GM19328 (cell line): Measurements from ENCODE around the gene ADGRG4.
"Not testable (repeated sequence)": the region's sequence is repeated elsewhere in the genome, so short reads cannot be mapped to it uniquely, and the experiment has no call there.

Source experiments
- ATAC-seq: cut with Tn5 transposase; IDR thresholded peaks from one replicate; pipeline ENCODE4 v1.9.1; 2021; ENCODE audit warnings: mild to moderate bottlenecking, moderate library complexity; ENCODE audit not compliant: unreplicated experiment

Gene ADGRG4

DNA sequence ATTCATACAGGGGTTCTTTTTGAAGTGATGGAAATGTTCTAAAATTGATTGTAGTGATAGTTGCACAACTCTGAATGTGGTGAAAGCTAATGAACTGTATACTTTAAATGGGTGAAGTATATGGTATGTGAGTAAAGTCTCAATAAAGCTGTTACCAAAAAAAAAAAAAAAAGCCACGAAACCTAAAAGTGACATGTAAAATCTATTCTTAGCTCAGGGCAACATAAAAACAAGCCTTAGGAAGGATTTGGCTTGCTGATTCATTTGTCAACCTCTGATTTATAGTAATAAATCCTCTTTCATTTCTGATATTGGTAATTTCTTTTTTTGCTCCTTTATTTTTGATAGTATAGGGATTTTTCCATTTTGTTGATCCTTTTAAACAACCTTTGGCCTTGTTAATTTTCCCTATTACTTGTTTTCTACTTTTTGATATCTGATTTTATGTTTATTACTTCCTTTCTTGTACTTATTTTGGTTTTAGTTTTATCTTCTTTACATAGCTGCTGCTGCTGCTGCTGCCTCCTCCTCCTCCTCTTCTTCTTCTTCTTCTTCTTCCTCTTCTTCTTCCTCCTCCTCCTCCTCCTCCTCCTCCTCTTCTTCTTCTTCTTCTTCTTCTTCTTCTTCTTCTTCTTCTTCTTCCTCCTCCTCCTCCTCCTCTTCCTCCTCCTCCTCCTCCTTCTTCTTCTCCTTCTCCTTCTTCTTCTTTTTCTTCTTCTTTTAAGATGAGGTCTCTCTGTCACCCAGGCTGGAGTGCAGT is 79.4 kb downstream of the ADGRG4 start:
- no peak for ATAC-seq

DNA sequence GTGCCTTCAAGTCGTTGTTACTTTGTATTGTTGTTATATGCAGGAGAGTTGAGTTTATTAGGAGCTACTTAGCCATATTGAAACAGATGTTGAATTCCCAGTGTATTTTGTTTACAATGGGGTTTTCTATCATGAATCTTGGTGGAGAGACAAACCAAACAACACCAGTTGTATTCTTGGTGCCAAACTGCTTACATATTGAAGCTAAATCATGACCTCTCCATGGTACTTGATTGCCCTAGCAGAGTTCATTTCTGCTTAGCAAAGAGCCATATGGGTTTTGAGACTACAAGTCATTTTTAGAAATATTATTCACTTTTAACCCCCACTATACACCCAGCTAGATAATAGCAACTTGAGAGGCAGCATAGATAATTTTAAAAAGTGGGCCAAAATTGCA is 85.4 kb downstream of the ADGRG4 start:
- no peak for ATAC-seq

DNA sequence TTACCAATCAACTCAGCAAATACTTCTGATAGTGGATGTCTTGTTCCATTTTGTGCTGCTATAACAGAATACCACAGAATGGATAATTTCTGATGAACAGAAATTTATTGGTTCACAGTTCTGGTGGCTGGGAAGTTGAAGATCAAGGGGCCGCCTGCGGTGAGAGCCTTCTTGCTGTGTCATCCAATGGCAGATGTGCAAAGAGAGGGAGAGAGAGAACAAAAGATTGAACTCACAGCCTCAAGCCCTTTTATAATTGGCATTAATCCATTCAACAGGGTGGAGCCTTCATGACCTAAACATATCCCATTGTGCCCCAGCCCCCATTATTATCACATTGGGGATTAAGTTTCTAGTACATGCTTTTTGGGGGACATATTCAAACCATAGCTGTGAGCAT is 86.1 kb downstream of the ADGRG4 start:
- no peak for ATAC-seq

DNA sequence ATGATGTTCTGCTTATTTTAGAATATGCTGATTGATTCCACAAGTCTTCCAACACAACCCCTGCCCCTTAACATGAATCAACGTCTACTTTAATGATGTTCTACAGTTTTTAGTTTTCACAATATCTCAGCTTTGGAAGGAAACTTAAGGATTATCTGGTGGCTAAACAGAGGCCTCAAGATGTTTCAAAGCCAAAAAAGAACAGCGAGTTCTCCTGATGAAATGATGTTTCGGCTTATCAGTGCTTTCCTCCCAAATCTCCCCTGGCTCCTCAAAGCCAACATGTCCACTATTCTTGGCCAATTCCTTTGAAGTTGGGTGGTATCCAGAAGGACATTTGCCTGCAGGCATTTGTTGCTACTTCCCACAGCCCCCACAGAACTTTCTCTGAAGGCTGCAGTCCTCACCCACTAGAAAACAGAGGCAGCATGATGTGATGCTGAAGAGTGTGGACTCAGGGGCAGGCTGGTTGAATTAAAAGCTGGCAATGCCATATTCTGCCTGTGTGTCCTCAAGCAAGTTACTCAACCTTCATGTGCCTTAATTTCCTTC is 87.3 kb downstream of the ADGRG4 start:
- no peak for ATAC-seq

DNA sequence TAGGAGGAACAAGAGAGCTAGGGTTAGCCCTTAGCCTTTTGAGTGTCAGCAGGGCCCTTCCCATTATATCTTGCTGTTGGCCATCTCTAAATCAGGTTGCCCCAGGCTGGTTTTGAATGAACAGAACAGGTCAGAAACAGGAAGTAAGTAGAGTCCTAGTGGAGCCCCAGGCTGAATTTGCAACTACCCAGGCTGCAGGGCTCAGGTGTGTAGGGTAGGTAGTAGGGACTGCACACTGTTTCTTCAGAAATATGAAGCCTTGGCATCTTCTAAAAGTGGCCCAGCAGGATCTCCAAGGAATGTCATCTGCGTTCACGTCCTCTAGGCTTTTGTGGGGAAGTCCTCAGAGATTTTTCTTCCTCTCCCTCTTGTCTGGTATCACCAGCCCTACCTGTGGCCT is 90.2 kb downstream of the ADGRG4 start:
- ATAC-seq, result no peak

DNA sequence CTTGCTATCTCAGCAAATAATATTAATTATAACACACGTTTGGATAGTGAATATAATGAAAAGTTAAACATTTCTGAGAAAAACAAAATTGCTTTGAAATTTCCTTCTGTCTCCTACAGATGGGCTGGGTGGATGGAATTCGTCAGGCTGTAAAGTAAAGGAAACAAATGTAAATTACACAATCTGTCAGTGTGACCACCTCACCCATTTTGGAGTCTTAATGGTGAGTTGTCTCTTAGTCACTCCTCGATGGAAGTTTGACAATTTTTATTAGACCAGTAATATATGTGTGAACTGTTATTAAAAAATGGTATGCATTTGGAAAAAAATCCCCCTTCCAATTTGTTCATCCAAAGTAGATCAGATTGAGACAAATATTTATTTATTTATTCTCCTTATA is 94.5 kb downstream of the ADGRG4 start:
- ATAC-seq, result no peak

DNA sequence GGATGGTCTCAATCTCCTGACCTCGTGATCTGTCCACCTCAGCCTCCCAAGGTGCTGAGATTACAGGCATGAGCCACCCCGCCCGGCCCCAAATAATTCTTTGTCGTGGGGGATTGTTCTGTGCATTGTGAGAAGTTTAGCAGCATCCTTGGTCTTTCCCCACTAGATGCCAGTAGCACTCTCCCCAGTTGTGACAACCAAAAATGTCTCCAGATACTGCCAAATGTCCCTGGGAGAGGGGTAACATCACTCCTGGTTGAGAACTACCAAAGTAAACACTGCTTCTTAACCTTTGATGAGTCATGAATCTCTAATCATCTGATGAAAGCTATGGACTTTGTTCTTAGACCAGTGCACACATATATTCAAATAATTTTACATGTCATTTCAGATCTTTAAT is 96.2 kb downstream of the ADGRG4 start:
- no peak for ATAC-seq

DNA sequence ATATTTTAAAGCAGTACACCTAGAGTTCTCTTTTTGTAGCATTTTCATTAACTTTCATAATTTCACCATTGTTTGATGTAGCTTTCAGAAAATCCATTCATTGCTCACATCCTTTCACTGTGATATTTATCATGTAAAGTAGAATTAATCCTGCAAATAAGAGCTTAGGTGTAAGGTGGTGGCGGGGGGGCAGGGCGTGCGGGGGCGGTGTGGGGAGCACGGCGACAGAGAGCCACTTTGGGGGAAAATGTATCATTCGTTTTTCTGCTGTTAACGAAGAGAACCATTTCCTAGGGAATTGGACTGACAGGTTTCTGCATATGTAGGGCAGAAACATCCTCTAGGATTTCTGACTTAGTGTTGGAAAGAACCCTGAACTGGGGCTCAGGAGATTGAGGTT is 104.4 kb downstream of the ADGRG4 start:
- no peak for ATAC-seq

DNA sequence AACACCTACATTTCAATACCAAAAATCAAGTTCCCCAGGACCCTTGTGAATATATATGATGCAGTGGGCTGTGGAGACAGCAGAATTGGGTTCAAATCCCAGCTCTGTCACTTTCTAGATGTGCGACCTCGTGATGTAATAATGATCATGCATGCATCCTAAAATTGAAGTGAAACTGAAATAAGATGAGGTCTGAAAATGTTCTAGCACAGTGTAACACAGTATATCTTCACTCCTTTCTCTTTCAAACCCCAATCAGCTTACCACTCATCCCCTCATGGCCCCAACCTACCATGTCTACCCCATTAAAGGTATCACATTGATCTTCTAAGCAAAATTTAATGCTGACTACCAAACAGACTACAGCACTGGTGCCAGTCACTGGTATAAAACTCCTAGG is 117.0 kb downstream of the ADGRG4 start:
- ATAC-seq, result no peak

DNA sequence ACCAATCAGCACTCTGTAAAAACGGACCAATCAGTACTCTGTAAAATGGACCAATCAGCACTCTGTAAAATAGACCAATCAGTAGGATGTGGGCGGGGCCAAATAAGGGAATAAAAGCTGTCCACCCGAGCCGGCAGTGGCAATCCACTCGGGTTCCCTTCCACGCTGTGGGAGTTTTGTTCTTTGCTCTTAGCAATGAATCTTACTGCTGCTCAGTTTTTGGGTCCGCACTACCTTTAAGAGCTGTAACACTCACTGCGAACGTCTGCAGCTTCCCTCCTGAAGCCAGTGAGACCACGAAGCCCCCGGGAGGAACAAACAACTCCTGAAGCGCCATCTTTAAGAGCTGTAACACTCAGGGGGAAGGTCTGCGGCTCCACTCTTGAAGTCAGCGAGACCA is 120.6 kb downstream of the ADGRG4 start:
- no peak for ATAC-seq

DNA sequence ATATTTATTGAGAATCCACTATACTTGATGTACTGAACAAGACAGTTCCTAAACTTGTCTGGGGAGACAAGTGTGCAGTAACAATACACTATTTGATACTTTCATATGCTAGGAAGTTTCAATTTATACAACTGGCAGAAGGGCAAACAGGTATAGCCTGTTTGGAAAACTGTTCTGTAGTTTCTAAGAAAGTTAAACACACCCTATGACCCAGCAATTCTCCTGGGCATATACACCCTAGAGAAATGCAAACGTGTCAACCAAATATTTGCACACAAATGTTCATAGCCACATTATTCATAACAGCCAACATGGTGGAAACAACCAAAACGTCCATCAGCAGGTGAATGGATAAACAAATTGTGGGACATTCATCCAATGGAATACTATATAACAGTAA is 123.0 kb downstream of the ADGRG4 start:
- ATAC-seq, result no peak

DNA sequence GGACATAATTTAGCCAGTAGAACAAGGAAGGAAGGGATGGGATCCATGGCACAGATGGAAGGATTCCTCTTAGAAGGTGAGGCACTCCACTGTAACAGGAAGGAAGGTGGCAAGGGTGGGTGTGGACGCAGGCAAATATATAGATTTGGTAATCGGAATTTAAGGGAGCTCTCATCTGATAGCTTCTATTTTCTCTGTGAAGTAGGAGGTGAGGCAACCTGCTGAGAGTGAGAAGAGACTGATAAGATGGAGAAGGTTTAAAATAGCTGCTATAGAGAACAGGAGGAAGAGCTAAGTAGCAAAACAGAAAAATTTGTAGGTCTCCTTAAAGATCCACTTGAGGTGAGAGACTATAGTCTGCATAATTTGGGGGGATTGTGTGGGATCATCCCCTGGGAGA is 125.2 kb downstream of the ADGRG4 start:
- ATAC-seq, result no peak

DNA sequence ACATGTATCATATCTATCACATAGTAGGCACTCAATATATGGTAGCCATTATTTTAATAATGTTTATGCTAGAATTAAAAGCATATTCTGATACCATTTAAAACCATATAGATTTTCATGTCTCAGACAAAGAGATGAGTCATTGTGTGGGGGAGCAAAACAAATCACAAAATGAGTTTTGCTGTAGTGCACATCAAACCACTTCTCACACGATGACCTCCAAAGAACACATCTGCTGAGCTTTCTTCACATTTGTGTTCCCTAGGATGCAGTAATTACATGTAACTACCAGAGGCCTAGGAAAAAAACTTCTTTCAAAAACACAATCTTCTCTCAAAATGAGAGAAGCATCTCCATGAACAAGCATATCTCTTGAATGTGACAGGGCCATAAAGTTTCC is 130.9 kb downstream of the ADGRG4 start:
- no peak for ATAC-seq

DNA sequence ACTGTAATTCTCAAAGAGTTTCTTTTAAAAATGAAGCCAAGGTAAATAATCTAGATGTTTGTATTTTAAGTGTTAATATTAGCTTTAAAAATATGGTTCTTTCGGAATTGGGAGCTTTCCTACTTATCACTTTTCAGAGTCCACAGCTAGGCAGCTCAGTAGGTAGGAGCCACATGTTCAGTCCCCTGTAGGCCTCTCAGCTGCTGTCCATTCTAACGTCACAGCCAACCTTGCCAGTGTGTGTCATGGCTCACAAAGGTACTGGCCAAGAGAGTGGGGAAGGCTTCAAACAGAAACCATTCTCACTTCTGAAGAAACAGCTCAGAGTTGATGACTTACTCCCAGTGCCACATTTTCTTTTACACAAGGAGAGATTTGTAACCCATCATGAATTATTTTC is 137.0 kb downstream of the ADGRG4 start:
- ATAC-seq, result no peak

DNA sequence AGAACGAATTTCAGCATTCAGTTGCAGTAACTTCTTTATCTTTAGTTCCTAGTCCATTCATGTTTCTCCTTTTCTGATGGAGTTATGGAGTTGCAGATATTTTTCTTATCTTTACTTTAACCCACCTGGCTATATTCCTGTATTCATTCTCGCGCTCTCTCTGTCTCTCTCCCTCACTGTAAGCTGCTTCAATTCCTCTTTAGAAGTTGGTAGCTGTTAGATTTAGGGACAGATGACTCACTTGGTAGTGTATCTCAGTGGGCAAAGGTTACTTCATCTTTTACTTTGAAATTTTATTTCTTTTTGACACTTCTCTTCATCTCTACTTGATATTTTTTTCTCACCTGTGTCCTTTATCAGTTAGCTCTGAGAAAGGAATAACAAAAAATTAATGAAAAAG is 137.4 kb downstream of the ADGRG4 start:
- ATAC-seq, result no peak

DNA sequence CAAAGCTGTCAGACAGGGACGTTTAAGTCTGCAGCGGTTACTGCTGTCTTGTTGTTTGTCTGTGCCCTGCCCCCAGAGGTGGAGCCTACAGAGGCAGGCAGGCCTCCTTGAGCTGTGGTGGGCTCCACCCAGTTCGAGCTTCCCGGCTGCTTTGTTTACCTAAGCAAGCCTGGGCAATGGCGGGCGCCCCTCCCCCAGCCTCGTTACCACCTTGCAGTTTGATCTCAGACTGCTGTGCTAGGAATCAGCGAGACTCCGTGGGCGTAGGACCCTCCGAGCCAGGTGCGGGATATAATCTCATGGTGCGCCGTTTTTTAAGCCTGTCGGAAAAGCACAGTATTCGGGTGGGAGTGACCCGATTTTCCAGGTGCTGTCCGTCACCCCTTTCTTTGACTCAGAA is 144.9 kb downstream of the ADGRG4 start:
- not testable (repeated sequence) for ATAC-seq

DNA sequence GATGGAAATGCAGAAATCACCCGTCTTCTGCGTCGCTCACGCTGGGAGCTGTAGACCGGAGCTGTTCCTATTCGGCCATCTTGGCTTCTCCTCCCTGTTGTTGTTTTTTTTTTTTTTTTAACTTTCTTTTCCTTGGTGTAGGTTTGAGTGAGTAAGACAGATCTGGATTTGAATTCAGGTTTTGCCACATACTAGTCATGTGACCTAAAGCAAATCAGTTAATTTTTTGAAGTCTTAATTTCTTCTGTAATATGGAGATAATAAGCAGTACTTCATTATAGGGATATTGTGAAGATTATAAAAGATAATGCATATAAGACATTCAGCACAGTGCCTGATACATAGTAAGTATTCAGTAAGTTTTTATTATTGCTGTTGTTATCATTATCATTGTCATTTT is 145.4 kb downstream of the ADGRG4 start:
- ATAC-seq, result no peak

DNA sequence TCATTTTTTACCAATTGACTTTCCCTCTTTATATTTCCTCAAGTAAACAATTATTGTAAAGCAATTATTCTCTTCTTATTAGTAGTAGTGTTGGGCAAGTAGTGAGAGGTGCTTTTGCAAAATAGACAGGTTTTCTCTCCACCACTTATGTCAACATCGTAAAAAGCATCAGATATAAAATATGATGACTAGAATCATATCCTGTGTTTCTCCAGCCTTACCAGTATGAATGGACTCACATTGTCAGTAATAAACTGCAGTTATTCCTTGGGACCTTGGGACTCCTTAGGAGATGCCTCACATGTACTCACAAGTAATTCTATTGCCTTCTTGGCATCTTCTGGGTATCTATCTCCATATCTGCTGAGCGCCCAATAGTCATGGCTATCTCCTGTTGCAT is 146.5 kb downstream of the ADGRG4 start:
- ATAC-seq, result no peak

DNA sequence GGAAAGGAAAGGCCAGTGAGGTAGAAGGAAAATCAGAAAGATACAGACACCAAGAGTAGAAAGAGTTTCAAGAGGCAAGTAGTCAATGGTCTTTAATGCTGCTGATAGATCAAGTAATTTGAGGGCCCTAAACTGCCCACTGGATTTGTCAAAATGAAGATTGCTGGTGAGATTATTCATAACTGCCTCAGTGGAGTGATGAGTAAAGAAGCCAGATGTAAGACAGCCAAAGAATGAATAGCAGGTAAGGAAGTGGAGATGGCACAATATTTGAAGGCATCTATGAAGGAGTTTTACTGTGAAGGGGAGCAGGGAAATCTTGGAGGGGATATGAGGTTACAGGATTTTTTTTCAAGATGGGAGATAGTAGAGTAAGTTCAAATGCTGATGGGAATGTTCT is 147.2 kb downstream of the ADGRG4 start:
- ATAC-seq, result no peak

DNA sequence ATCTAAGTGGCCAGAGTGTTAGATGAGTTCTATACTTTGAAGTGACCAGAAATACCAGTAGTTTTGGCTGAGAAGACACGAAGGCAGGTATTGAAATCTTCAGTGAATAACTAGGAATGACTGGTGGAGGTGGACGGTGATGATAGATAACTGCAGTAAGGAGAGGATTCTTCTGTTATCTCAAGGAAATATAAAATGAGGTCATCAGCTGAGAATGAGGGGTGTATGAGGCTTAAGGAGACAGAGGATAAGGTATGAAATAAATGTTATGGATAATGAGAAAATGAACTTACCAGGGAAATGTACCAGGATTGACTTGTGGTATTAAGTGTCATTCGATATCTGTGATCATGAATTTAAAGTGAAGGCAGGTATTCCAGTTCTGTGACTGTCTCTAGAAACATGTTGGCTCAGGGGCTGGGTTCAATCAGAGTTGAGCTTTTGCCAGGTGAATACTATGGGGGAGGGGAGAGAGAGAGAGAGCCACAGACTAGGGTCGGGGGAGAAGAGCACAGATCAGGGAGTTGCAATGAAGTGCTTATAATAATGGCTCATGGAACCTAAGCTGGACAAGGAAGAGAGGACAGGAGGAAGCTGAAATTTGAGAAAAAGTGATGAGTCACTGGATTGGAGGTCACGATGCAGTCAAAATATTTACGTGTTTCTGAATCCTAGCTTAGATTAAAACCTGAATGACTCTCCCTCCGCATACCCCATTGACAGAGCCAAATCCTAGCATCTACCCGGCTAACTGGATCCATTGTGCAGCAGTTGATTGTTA is 149.5 kb downstream of the ADGRG4 start:
- no peak for ATAC-seq

DNA sequence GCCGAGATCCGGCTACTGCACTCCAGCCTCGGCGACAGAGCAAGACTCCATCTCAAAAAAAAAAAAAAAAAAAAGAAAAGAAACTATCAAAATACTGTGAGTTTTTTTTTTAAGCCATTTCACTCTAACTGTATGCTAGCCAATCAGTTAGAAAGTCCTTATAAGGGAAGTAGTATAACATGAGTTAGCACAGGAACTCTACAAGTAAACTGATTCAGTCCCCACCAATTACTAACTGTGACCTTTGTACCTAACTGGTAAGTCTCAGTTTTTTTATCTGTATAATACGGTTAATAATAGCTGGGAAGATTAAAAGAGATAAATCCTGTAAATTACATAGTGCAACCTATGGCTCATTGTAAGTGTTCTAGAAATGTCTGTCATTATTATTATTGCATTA is 151.9 kb downstream of the ADGRG4 start:
- no peak for ATAC-seq

DNA sequence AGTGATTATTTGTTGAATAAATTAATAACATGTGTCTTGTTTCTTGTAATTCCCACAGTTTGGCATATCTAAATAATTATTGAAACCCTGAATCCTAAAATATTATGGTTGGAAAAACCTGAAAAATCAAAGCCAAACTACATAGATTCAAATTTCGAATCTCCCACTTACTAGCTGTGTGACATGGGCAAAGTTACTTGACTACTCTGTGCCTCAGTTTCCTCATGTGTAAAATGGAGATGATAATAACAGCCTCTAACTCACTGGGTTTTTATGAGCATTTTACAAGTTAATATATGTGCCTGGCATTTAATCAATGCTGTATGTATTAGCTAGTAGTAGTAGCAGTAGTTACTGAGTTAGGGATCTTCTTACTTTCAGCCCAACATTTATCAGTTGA is 152.4 kb downstream of the ADGRG4 start:
- ATAC-seq, result no peak
